Measurements from ENCODE around the gene PDCD6IP.
"Not testable (repeated sequence)": the region's sequence is repeated elsewhere in the genome, so short reads cannot be mapped to it uniquely, and the experiment has no call there.

The PDCD6IP gene

DNA sequence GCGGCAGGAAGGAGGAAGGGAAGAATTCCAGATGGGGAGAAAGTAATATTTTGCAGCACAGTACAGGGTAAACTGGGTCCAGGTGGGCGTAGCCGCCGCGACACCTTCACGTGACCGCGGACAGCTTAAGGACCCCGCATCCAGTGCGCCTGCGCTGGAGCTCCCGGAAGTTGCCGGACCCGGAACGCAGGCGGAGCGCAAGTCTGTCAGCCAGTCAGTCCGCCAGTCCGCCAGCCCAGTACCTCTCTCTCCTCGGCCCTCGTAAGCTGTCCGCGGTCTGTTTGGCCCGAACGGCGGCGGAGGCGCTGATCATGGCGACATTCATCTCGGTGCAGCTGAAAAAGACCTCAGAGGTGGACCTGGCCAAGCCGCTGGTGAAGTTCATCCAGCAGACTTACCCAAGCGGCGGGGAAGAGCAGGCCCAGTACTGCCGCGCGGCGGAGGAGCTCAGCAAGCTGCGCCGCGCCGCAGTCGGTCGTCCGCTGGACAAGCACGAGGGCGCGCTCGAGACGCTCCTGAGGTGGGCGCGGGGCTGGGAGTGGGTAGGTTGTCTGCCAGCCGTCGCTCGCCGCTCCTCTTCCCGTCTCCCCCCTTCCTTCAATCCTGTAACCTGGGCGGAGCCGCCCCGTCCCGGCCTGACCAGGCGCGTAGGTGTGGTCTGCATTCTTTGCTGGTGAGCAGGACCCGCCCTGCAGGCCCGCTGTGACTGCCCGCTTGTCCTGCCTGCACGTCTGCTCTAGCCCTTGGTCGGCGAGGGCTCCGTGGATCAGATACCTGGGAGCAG lies at the start of gene PDCD6IP:
Gene PDCD6IP, plus strand, starts transcription at position 213 of the 784 bp plus-strand sequence. Its CDS starts 99 bp downstream, at position 312.
- DNase-seq, result peak; percentile 81 to 87

DNA sequence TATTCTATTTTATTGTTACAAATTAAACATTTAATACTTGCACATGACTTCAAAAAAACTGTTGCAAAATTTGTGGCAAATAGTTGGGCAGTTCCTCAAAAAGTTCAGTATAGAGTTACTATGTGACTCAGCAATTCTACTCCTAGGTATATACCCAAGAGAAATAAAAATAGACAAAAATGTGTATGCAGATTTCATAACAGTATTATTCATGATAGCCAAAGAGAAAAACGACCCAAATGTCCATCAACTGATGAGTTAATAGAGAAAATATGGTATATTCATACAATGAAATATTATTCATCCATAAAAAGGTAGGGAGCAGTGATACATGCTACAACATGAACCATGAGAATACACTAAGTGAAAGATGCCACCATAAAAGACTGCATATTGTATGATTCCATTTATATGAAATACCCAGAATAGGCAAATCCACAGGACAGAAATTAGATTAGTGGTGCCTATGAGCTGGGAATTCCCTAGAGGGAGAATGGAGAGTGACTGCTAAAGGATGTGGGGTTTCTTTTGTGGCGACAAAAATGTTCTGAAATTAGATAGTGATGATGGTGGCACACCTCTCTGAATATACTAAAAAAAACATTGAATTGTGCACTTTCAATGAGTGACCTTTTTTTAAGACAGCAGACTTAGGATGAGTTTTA lies 48.8 kb upstream of the PDCD6IP start:
- DNase-seq, result no peak

GRCh38 chr3:33750211-33750548 lies 48.2 kb upstream of the PDCD6IP start:
- DNase-seq, result no peak

DNA sequence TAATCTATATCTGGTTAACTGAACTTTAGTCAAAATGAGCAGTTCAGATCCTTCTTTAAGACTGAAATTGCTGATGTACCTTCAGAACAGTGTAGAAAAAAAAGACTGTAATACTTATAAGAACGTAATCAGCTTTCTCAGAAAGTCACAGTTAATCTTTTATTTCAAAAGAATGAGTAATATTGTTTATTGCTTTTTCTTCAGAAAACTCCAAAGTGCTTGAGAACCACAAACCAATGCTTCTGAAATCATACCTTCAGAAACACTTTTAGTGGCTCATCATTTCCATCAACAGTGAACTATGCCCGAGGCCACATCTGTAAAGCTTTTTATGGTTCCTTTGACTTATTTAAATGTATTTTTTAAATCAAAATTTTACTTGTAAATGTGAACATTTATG lies 47.1 kb upstream of the PDCD6IP start:
- DNase-seq, result no peak

- not testable (repeated sequence) for DNase-seq
Measured at GRCh38 chr3:33754391-33754790, 44.0 kb upstream of the PDCD6IP start.

GRCh38 chr3:33758281-33758680 lies 40.1 kb upstream of the PDCD6IP start:
- DNase-seq, result no peak

DNA sequence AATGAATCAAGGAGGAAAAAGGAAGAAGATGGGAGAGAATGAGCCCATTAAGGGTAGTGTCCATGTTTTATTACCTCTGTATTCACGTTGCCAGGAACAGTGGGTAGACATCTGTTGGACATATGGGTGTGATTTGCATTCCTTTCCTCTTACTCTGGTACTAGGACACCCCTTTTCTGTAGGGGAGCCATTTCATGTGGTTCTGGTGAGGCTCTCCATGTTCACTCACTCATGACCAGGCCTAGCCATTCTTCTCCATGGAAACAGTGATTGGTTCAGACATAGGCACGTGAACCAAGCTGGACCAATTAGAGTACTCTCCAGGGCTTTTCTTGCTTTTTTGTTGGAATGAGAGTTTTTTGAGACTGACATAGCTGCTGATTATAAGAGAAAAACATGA lies 39.6 kb upstream of the PDCD6IP start:
- DNase-seq, result no peak

DNA sequence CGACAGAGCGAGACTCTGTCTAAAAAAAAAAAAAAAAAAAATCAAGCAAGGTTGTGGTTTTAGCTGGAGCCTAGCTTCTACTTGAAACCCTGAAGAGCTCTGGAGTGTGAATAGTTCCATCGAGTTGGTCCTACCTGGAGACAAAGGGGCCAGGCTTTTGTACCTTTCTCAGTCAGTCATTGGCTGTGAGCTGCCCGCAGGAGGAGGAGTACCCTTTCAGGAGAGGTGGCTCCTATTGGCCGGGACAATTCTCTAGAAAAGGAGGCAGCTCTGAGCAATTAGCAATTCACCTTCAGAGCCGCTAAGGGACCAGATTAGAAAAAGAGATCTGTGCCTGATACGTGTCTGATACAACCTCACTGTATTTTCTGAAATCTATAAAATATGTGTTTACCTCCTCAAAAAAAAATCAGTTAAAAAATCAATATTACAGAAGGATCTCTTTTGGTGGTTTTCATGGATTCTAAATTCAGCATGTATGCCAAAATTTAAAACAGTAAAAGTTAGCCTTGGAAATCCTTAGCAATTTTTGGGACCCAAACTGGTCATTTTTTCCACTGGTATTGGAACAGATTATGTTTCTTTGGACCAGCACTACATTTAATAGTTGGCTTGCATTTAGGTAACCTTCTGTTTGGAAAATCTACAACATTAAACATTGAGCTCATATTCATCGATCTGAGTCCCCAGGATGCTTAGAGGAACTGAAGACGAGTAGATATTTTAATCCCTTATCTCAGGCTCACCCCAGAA lies 29.7 kb upstream of the PDCD6IP start:
- no peak for DNase-seq

- DNase-seq, result no peak
Measured at GRCh38 chr3:33773637-33774036, 24.8 kb upstream of the PDCD6IP start.

DNA sequence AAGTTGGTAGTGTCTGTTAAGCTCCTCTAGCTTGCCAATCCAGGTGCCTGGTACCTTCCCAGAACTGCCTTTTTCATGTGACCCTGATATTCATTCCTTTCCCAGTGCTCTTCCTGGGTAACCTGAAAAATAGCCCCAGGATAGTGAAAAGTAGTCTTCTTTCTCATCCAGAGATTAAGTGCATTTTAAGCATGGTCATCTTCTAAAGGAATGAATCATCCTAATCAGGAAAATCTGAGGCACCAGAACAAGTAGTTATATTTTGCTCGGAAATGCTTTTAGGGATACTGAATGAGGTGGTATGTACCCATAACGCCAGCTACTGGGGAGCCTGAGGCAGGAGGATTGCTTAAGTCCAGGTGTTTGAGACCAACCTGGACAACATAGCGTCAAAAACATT lies 23.1 kb upstream of the PDCD6IP start:
- DNase-seq, result no peak

GRCh38 chr3:33777996-33778395 lies 20.4 kb upstream of the PDCD6IP start:
- no peak for DNase-seq

DNA sequence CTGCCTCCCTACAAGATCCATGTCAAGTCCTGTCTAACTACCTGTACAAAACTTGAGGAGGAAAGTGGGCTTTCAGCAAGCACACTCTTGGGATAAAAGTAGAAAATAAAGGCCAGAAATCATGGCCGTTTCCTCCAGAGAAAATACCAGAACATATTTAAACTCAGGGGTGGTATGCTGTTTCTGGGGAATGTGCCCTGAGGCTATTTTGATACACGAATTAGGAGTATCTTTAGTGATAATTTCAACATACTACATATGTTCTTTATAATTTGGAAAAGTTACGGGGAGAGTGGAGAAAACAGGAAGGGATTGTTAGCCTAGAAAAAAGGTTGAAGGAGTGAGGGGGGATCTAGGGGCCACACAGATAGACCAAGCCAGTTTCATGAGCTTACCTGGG lies 18.7 kb upstream of the PDCD6IP start:
- DNase-seq, result no peak

DNA sequence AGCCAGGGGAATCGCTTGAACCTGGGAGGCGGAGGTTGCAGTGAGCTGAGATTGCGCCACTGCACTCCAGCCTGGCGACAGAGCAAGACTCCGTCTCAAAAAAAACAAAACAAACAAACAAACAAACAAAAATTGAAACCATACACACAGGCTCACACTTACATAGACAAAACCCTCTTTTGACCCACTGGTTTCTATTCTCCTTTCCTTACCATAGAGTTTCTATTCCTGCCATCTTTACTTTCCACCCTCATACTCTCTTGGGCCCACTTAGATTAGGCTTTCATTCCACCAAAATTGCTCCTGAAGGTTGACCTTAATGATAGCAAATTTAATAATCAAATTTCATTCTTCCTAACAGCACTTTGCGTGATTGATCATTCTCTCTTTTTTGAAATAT lies 17.0 kb upstream of the PDCD6IP start:
- DNase-seq, result not testable (repeated sequence)

GRCh38 chr3:33786565-33787327 lies 11.7 kb upstream of the PDCD6IP start:
- no peak for DNase-seq

DNA sequence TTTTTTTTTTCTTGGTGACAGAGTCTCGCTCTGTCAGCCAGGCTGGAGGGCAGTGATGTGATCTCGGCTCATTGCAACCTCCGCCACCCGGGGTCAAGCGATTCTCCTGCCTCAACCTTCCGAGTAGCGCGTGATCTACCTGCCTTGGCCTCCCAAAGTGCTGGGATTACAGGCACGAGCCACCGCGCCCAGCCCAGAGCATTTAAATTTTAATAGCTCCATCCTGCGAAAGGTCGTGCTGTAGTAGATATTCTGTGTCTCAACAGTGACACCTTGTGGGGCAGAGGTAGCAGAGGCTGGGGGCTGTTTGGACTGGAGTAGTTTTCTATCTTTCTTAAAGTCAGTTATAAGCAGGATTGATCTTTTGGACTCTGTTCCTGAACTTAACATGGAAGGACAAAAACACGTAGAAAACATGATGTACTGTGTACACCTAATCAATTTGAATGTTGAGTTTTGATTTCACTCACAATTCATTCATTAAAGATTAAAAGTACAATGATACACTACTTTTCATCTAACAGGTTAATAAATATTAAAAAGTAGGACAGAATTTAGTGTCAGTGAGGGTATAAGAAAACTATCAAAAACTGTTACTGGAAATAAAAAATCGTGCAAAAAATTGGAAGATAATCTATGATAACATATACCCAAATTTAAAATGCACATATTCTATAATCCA lies 11.0 kb upstream of the PDCD6IP start:
- peak; percentile 31 to 35 for DNase-seq

DNA sequence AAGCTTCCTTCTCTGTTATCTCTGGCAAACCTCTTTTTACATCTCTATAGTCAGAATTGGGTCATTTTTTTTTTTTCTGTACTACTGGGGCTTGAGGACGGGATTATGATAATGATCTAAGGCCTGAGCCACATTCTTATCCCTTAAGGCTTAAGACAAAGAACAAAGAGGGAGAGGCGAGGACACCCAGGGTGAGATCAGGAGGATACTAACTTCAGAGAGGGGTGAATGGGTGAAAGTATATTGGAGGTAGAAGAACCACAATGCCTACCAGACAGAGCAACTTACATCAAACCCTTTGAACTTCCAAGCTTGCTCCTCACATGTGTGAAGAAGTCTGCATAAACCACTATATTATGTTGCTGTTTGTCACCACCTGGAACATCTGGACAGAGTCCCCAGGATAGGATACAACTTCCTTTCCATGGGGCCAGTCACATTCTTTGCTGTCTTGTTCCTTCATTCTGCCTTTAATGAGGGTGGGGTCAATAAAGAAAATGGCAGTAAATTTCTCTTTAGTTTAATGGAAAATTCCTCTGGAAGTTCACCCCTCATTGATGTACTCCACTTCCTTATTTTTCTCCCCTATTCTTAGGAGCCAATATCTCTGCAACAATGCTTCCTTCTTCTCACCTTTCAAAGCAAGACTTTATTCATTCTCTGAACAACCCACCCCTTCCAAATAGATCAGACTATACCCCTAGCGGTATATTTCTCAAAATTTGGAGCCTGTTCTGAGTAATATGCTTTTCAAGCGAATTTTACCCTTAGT lies 9.1 kb upstream of the PDCD6IP start:
- DNase-seq, result no peak

- DNase-seq, result no peak
Measured at GRCh38 chr3:33790091-33790490, 8.3 kb upstream of the PDCD6IP start.

- DNase-seq, result no peak
Measured at GRCh38 chr3:33791477-33792166, 6.8 kb upstream of the PDCD6IP start.

- no peak for DNase-seq
Measured at GRCh38 chr3:33792167-33792892, 6.1 kb upstream of the PDCD6IP start.

- no peak for DNase-seq
Measured at GRCh38 chr3:33795131-33795530, 3.3 kb upstream of the PDCD6IP start.
